Activated CD8-positive, alpha-beta T cell treated with anti-CD3 and anti-CD28 coated beads for 36 hours (primary cell): ENCODE measurements around the gene MPC2. TPM values are rescaled to one million over a fixed set of nuclear protein-coding genes. Genes with fewer than 3 reads are reported as not detected.
"Not testable (repeated sequence)": the region's sequence is repeated elsewhere in the genome, so short reads cannot be mapped to it uniquely, and the experiment has no call there.

Source experiments
- ATAC-seq: fragments of 200-7000 bp; cut with Tn5 transposase; one replicate; pipeline ENCODE4 v1.10.0; 2021; ENCODE audit warnings: mild to moderate bottlenecking, moderate library complexity
- CTCF ChIA-PET: fragments of 350-600 bp; sonication (Branson Sonifier 250); formaldehyde crosslinking; loops from one replicate; lab custom pipeline; 2021; ENCODE audit warnings: antibody characterized with exemption; lab: Charles Lee
- POLR2A ChIA-PET: fragments of 350-600 bp; sonication (Branson Sonifier 250); formaldehyde crosslinking; loops from one replicate; lab custom pipeline; 2021; ENCODE audit warnings: antibody characterized with exemption; lab: Charles Lee
- DNase-seq: peaks from one replicate; pipeline ENCODE4 v3.0.0-alpha.2; 2020
- H3K27ac Mint-ChIP-seq: one replicate; pipeline ENCODE4 v1.8.0; 2021; ENCODE audit warnings: mild to moderate bottlenecking, mixed read lengths
- H3K27me3 Mint-ChIP-seq: one replicate; pipeline ENCODE4 v1.8.0; 2021; ENCODE audit warnings: mixed read lengths
- H3K36me3 Mint-ChIP-seq: one replicate; pipeline ENCODE4 v1.8.0; 2021; ENCODE audit warnings: low read depth, mixed read lengths
- H3K4me1 Mint-ChIP-seq: one replicate; pipeline ENCODE4 v1.8.0; 2021; ENCODE audit warnings: low read depth, mixed read lengths
- H3K4me3 Mint-ChIP-seq: one replicate; pipeline ENCODE4 v1.8.0; 2021; ENCODE audit warnings: mild to moderate bottlenecking, moderate library complexity, mixed read lengths
- H3K9me3 Mint-ChIP-seq: one replicate; pipeline ENCODE4 v1.8.0; 2021; ENCODE audit warnings: mixed read lengths
- CTCF ChIP-seq: fragments of 200-600 bp; IDR thresholded peaks from one replicate; pipeline ENCODE4 v1.8.0; 2022; ENCODE audit warnings: antibody characterized with exemption, mild to moderate bottlenecking
- intact Hi-C: fragments of 100-400 bp; cut with micrococcal nuclease; formaldehyde crosslinking; loops from one replicate; pipeline ENCODE4 v1.10.0; 2022
- total RNA-seq, 2 experiments: library from RNA; stranded (reverse); gene quantifications; one replicate each; pipeline ENCODE4 v1.2.3, GENCODE V29; 2021

Gene MPC2
- total RNA-seq, 2 experiments from 2014 or later, result 64.9 to 69.4 TPM

GRCh38 chr1:167929725-167930124 is 7.1 kb downstream of the MPC2 start:
- Mint-ChIP-seq H3K36me3 (no peaks in the 10 kb centered on the region), H3K9me3 (no peaks in the 10 kb centered on the region), H3K27me3 (no peaks in the 10 kb centered on the region), H3K4me3 (no peak overlapping the region), H3K27ac (no peak overlapping the region), H3K4me1 (peaks cover 26% of the 10 kb centered on the region)
- no peak for TF ChIP-seq CTCF
- no peak for DNase-seq
- ChIA-PET CTCF (interaction anchor here (1.3 kb wide), 2 partner anchors 12 to 215 kb away, joined by 3 read pairs; no protein-coding TSS in a partner anchor), POLR2A (no interaction called here)
- no peak for ATAC-seq
- intact Hi-C loops, result loop anchor here (10.0 kb wide), 1 partner anchor 215 kb away; no protein-coding TSS in a partner anchor

- POLR2A ChIA-PET, result interaction anchor here (2.6 kb wide), 1 partner anchor 7 kb away, joined by 15 read pairs; the partner anchor contains the start of genes DCAF6 and MPC2
Measured at GRCh38 chr1:167928919-167929318, 8.0 kb downstream of the MPC2 start.

GRCh38 chr1:167928457-167928852 is 8.4 kb downstream of the MPC2 start:
- CTCF ChIA-PET, result no interaction called here
- POLR2A ChIA-PET, result interaction anchor here (1.4 to 2.6 kb wide), 2 partner anchors 8 to 11 kb away, joined by 4 to 15 read pairs; partner anchors contain the start of genes DCAF6 and MPC2
- intact Hi-C loops, result no loop called here

More at GRCh38 chr1:167928919-167929318, 8.0 kb downstream of the MPC2 start:
- DNase-seq, H3K36me3 Mint-ChIP-seq, intact Hi-C loops, H3K4me3 Mint-ChIP-seq, H3K27me3 Mint-ChIP-seq, H3K27ac Mint-ChIP-seq, CTCF ChIA-PET, ATAC-seq, H3K9me3 Mint-ChIP-seq: not testable (repeated sequence)
- H3K4me1 Mint-ChIP-seq, result peaks cover 19% of the 10 kb centered on the region

GRCh38 chr1:167927046-167927754 is 9.7 kb downstream of the MPC2 start:
- no peak for TF ChIP-seq CTCF
- Mint-ChIP-seq H3K36me3 (peaks cover 12% of the 10 kb centered on the region), H3K4me1 (peaks cover 18% of the 10 kb centered on the region), H3K9me3 (no peaks in the 10 kb centered on the region), H3K27ac (no peak overlapping the region), H3K4me3 (no peak overlapping the region), H3K27me3 (no peaks in the 10 kb centered on the region)
- CTCF ChIA-PET, result interaction anchor here (1.6 kb wide), 1 partner anchor 218 kb away, joined by 3 read pairs; no protein-coding TSS in a partner anchor
- DNase-seq (no peak), ATAC-seq (no peak)
- POLR2A ChIA-PET, result interaction anchor here (1.4 to 2.6 kb wide), 2 partner anchors 9 to 10 kb away, joined by 4 to 15 read pairs; partner anchors contain the start of genes DCAF6 and MPC2
- intact Hi-C loops, result no loop called here

More at GRCh38 chr1:167928457-167928852, 8.4 kb downstream of the MPC2 start:
- Mint-ChIP-seq H3K27ac (no peak overlapping the region), H3K27me3 (no peaks in the 10 kb centered on the region), H3K4me3 (no peak overlapping the region), H3K9me3 (no peaks in the 10 kb centered on the region), H3K4me1 (peaks cover 15% of the 10 kb centered on the region), H3K36me3 (peaks cover 3% of the 10 kb centered on the region)
- TF ChIP-seq CTCF, result no peak
- ATAC-seq, result no peak
- no peak for DNase-seq

- CTCF ChIA-PET, result interaction anchor here (1.6 kb wide), 1 partner anchor 219 kb away, joined by 3 read pairs; no protein-coding TSS in a partner anchor
- H3K27ac Mint-ChIP-seq, result no peak overlapping the region
- ATAC-seq (no peak), DNase-seq (no peak)
- no peaks in the 10 kb centered on the region for H3K9me3 Mint-ChIP-seq
- intact Hi-C loops, result no loop called here
- no peak overlapping the region for H3K4me3 Mint-ChIP-seq
- POLR2A ChIA-PET, result interaction anchor here (2.6 kb wide), 1 partner anchor 10 kb away, joined by 15 read pairs; the partner anchor contains the start of genes DCAF6 and MPC2
- peaks cover 12% of the 10 kb centered on the region for H3K36me3 Mint-ChIP-seq
- H3K27me3 Mint-ChIP-seq, result no peaks in the 10 kb centered on the region
- no peak for TF ChIP-seq CTCF
- H3K4me1 Mint-ChIP-seq, result peaks cover 19% of the 10 kb centered on the region
Measured at GRCh38 chr1:167926486-167926997, 10.3 kb downstream of the MPC2 start.
